HG02970 (cell line): ENCODE results near the gene DHRS7.
"Not testable (repeated sequence)": the region's sequence is repeated elsewhere in the genome, so short reads cannot be mapped to it uniquely, and the experiment has no call there.

Source experiments
- ATAC-seq: cut with Tn5 transposase; IDR thresholded peaks from one replicate; pipeline ENCODE4 v1.9.1; 2021; ENCODE audit warnings: mild to moderate bottlenecking, moderate library complexity, moderate number of reproducible peaks; ENCODE audit not compliant: unreplicated experiment, low FRiP score

DHRS7 gene

DNA sequence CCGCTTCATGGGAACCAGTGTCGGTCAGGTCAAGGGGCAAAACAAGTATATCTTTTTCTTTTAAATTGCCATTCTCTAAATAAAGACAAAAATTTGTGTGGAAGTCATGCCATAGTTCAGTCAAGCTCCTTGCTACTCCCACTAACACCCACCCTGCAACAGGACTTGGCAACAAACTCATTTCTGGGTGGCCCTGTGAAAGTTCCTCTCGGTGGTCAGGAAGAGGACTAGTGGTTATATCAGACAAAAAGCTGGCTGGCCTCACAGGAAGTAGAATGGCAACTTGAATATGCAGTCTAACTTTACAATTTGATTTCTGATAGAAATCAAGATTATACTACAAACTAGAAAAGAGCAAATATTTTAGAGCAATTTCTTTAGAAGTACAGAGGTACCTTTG is 11.2 kb downstream of the DHRS7 start:
- no peak for ATAC-seq

DNA sequence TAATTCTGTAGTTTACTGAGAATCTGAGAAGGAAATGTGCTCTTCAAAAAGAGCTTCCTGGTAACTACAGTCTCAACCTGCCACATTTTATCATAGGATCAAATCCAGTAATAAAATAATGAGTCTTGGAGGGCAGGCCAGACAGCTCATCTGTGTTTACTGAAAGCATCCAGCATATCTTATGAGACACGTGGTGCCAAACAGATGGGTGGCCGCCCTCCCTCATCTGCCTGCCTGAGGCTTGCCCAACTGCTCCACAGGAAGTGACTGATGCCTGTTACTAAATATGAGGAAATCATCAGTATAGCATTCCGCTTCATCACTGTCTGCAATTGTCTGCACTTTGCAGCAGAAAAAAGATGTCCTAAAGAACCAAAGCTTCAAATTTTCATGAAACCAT is 13.5 kb downstream of the DHRS7 start:
- peak; percentile 57 for ATAC-seq

DNA sequence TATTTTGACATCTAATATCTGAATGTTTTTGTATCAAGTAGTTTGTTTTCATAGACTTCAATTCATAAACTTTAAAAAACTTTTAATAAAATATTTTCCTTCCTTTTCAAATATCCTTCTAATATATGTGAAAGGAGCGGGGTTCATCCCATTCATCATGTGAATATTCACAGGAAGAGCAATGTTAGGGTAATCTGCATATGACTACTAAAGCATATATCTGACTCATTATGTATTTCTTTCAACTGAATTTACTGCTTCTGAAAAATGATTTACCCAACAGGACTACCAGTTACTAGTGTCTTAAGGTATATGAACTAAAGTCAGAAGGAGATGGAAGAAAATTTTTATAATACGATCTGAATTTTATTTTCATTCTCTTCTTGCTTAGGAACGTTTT is 30.5 kb downstream of the DHRS7 start:
- no peak for ATAC-seq

DNA sequence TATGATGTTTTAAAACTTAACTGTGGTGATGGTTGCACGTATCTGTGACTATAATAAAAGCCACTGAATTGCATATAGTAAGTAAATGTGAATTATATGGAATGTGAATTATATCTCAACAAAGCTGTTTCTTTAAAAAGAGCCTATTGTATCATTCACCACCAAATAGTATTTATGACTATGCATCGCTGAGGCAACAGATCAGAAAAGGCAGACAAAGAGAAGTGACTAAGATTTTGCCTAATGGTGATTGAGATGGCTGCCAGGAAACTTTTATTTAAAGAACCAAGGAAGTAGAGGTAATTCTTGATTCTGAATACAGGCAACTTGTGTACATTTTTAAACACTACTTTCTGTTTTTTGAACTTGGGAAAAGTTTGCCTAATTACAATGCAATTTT is 31.7 kb downstream of the DHRS7 start:
- ATAC-seq = no peak

DNA sequence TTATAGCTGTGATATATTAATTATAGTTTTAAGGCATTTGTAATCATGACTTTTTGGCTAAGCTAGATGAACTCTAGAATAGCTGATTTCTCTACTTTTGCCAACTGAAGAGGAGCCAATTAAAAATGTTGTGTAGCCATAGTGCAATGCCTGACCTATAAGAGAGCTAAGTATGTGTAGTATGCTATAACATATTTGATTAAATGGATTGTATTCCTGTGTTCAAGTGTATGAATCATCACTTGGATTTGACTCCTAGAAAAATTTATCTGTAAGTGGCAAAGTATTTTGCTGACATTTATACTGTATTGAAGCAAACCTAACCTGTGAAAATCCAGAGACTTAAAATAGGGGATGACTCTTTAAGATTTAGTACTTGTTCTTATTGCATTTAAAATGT is 39.3 kb downstream of the DHRS7 start:
- ATAC-seq = no peak

DNA sequence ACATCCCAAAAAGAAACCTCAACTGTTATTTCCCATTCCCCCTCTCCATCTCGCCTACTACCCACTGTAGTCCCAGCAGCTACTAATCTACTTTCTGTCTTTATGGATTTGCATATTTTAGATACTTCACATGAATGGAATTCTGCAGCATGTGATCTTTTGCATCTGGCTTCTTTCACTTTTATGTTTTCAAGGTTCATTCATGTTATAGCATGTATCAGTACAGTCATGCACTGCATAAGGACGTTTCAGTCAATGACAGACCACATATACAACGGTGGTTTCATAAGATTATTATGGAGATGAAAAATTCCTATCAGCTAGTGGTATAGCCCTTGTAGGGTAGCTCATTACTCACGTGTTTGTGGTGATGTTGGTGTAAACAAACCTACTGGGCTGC is 49.0 kb downstream of the DHRS7 start:
- ATAC-seq = no peak

DNA sequence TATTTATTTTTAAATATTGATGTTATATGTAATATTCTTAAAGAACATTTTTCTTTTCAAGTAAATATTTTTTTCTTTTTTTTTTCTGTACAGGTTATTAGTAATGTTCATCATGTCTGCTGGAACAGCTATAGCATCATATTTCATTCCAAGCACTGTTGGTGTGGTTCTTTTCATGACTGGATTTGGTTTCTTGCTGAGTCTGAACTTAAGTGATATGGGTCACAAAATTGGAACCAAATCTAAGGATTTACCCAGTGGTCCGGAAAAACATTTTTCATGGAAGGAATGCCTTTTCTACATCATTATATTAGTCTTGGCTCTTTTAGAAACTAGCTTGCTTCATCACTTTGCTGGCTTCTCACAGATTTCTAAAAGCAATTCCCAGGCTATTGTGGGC is 50.3 kb downstream of the DHRS7 start:
- ATAC-seq = no peak

DNA sequence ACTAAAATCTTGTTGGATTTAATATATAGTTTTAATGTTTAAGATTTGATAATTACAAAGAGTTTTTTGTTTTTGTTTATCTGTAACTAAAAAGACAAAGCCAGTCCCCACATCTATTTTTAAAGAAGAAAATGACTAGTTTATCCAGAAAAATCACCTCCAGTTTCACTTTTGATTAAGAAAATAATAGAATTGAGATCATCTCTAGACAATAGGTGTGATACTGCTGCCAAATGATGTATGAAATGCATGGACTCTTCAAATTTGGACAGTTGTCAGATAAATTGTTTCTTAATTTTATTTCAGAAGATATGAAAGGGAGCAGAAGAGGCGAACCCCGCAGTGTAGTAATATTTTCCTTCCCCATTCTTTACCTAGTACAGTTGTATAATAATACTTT is 53.5 kb downstream of the DHRS7 start:
- ATAC-seq = no peak

DNA sequence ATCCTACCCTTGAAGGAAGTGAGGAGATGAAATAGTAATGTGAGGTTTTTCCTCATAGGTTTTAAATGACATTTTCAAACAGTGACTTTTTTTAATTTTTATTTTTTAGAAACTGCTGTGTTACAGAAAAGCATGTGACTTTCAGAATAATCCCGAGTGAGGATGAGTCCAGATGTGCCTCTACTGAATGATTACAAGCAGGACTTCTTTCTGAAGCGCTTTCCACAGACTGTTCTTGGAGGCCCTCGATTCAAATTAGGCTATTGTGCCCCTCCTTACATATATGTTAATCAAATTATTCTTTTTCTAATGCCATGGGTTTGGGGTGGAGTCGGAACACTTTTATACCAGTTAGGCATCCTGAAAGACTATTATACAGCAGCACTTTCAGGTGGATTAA is 57.7 kb downstream of the DHRS7 start:
- ATAC-seq = no peak

DNA sequence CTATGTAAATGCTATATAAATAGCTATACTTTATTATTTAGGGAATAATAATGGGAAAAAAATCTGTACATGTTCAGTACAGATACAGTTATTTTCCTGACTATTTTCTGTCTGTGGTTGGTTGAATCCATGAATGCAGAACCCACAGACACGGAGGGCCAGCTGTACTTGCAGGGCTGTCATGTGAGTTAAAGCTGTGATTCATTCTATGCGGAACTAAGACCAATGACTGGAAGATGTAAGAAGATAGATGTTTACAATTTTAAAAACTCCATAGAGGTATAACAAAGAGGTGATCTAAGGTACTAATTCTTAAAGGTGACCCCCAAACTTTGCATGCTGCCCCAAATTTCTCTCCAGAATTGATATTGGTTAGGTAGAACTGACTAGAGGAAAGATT is 58.9 kb downstream of the DHRS7 start:
- no peak for ATAC-seq

DNA sequence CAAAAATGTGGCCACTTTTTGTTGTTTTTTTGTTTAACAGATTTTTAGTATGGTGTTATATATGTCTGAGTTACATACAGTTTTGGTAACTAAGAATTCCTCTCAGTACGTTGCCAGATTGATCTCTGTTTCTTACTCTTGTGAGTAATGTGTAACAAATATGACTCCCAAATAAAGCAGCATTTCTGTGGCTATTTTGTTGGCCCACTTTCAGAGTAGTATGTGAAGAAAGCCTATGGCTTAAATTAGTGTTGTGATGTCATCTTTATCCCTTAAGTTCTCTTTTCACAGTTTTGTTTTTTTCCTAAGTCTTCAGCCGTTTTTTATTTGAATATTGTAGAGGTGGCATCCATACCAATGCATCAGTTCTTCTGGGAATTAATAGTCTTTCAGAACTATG is 62.8 kb downstream of the DHRS7 start:
- no peak for ATAC-seq

DNA sequence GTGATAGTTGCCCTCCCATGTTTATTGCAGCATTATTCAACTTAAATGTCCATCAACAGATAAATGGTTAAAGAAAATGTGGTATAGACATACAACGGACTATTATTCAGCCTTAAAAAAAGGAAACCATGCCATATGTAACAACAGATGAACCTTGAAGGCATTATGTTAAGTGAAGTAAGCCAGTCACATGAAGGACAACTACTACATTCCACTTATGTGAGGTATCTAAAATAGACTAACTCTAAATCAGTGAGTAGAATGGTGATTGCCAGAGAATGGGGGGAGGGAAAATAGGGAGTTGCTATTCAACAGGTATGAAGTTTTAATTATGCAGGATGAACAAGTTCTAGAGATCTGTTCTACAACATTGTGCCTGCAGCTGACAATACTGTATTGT is 63.4 kb downstream of the DHRS7 start:
- no peak for ATAC-seq

DNA sequence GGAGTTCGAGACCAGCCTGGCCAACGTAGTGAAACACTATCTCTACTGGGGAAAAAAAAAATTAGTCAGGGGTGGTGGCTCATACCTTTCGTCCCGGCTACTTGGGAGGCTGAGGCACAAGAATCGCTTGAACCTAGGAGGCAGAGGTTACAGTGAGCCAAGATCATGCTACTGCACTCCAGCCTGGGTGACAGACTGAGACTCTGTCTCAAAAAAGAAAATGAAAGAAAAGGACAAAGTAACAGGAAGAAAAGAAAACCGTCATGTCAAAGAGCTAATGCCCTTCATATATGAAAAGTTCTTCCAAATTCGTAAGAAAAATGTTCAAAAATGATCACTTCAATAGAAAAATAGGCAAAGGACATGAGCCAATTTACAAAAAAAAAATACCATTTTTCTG is 65.3 kb downstream of the DHRS7 start:
- ATAC-seq = not testable (repeated sequence)

DNA sequence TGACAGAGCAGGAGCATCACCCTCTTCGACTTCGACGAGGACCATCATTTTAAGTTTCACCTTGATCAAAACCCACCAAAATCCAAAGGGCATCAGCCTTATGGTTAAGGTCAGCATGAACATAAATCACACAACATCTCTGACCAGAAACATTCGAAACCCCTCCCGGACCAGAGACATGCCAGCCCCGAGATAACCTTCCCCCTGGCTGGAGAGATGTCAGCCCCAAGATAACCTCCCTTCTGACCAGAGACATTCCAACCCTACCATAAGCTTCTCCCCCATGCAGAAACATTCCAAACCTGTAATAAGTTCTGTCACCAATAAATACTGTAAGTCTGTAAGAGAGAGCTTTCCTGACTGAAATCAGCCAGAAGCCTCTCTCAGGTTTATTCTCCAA is 67.2 kb downstream of the DHRS7 start:
- ATAC-seq = no peak

DNA sequence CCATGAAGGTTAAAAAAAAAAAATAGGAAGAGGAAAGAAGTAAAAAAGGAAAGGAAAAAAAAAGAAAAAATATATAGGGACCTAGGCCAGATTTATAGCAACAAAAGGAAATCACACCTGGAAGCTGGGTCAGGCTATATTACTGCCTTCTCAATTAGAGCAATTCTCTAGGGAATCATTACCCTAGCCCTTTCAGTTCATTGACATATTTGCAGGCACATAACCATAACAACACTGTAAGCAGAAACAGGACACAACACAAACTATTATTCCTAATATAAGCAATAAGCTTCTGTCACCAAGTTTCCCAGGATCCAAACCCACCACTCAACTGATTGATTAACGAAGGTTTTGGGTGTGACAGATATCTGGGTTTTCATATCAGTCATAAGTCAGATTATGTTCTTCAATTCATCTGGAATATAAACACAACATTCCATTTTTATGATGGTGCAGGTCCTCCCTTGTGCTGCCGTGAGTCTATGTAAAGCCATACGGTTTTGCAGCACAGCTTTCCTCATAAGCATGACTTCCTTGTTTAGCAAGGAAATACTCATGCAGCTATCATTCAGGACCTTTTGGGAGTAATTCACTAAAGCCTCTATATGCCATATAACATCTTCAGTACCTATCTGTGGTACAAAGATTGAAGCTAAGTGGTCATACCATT is 69.3 kb downstream of the DHRS7 start:
- ATAC-seq = no peak

DNA sequence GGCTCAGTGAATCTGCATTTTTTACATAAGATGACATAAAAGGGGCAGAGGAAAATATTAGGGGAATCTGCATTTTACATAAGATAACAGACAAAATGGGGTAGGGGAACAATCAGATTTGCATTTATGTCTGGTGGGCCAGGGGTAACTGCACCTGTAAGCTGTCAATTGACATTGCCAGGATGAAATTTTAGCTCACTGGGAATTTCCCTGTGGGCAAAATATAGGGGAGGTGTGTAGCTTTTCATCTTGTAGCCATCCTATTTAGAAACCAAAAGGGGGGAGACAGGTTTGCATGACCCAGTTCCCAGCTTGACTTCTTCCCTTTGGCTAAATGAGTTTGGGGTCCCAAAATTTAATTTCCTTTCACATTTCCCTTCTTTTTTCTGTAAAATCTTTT is 70.0 kb downstream of the DHRS7 start:
- no peak for ATAC-seq

DNA sequence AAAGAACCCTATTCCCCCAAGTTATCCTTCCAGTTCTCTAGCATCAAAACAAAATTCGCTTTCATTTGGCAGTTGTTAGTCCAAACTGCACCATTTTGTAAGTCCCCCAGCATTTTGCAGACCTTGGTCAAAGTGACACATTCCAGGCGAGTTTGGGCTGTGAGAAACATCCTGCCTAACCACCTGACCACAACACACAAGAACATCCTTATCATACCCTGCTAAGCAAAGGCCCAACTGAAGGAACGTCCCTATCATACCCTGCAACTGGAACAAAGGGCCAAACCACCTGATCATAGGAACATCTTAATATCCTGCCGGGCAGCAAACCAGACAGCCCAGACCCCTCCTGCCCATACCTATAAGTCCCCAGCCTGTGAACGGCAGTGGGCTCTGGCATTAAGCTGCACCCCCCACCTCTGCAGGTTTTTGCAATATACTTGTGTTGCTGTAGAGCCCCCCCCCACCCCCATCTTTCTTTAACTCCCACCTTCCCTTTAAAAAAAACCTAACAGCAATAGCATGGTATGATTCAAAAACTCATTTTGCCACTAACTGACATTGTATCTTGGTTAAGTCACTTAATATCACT is 70.8 kb downstream of the DHRS7 start:
- ATAC-seq = no peak
